ENCODE data around the gene RASAL1.

RASAL1 gene

GRCh38 chr12:113135178-113136127, at the start of gene RASAL1:
Gene RASAL1 (minus strand): TSS chr12:113135761. CDS start chr12:113135462, 299 bp downstream.
- DNase-seq (ENCODE audit: low spot score): no peak

- peak; percentile 81 for DNase-seq (ENCODE audit: low spot score)
Measured at GRCh38 chr12:113184900-113185179, 49.3 kb upstream of the RASAL1 start.

- DNase-seq (ENCODE audit: low spot score): no peak
Measured at GRCh38 chr12:113184098-113184899, 48.7 kb upstream of the RASAL1 start.

GRCh38 chr12:113183030-113183589, 47.5 kb upstream of the RASAL1 start:
- no peak for DNase-seq (ENCODE audit: low spot score)

- no peak for DNase-seq (ENCODE audit: low spot score)
Measured at GRCh38 chr12:113181975-113182374, 46.4 kb upstream of the RASAL1 start.

GRCh38 chr12:113180333-113180732, 44.8 kb upstream of the RASAL1 start:
- no peak for DNase-seq (ENCODE audit: low spot score)

GRCh38 chr12:113179023-113179422, 43.5 kb upstream of the RASAL1 start:
- no peak for DNase-seq (ENCODE audit: low spot score)

GRCh38 chr12:113174461-113175384, 39.2 kb upstream of the RASAL1 start:
- DNase-seq (ENCODE audit: low spot score): peak; percentile 34

GRCh38 chr12:113173081-113173698, 37.6 kb upstream of the RASAL1 start:
- DNase-seq (ENCODE audit: low spot score): no peak

GRCh38 chr12:113172185-113172584, 36.6 kb upstream of the RASAL1 start:
- DNase-seq (ENCODE audit: low spot score): no peak

- DNase-seq (ENCODE audit: low spot score): no peak
Measured at GRCh38 chr12:113171543-113171942, 36.0 kb upstream of the RASAL1 start.

GRCh38 chr12:113170926-113171325, 35.4 kb upstream of the RASAL1 start:
- DNase-seq (ENCODE audit: low spot score): no peak

GRCh38 chr12:113170457-113170856, 34.9 kb upstream of the RASAL1 start:
- DNase-seq (ENCODE audit: low spot score): no peak

GRCh38 chr12:113169697-113170096, 34.1 kb upstream of the RASAL1 start:
- DNase-seq (ENCODE audit: low spot score): no peak

GRCh38 chr12:113167868-113168267, 32.3 kb upstream of the RASAL1 start:
- DNase-seq (ENCODE audit: low spot score): no peak

GRCh38 chr12:113165521-113166450, 30.2 kb upstream of the RASAL1 start:
- no peak for DNase-seq (ENCODE audit: low spot score)

GRCh38 chr12:113164014-113164413, 28.5 kb upstream of the RASAL1 start:
- no peak for DNase-seq (ENCODE audit: low spot score)

GRCh38 chr12:113163030-113163360, 27.4 kb upstream of the RASAL1 start:
- DNase-seq (ENCODE audit: low spot score): no peak

- DNase-seq (ENCODE audit: low spot score): no peak
Measured at GRCh38 chr12:113162102-113163029, 26.8 kb upstream of the RASAL1 start.

All from pons (tissue), 1 donor.